ENCODE results near the gene GRIP2.
"Not testable (repeated sequence)": the region's sequence is repeated elsewhere in the genome, so short reads cannot be mapped to it uniquely, and the experiment has no call there.

GRIP2 gene

GRCh38 chr3:14520967-14521366, 19.2 kb downstream of the GRIP2 start:
- no peak for DNase-seq (ENCODE audit: low read depth in 2 of 2)

- DNase-seq (ENCODE audit: low read depth in 2 of 2): no peak
Observed at GRCh38 chr3:14520149-14520548, 20.0 kb downstream of the GRIP2 start.

DNA sequence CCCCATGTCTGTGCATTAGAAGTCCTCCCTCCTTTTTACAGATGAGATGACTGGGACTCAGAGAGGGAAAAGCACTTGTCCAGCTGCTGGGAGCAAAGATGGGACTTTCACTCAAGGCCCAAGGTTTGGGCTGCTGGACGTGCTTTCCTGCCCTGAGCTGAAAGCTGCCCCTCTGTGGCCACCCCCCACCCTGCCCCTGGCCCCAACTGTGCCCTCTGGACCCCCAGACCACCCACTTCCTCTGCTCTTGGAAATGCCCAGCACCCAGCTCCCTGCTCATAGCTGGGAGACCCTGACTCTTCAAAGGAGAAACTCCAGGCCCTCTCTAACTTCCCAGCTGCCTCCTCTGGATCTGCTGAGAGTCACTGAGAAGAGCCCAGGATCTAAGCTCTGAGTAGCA, 20.7 kb downstream of the GRIP2 start:
- DNase-seq (ENCODE audit: low read depth in 2 of 2): no peak

GRCh38 chr3:14518893-14519292, 21.2 kb downstream of the GRIP2 start:
- no peak for DNase-seq (ENCODE audit: low read depth in 2 of 2)

DNA sequence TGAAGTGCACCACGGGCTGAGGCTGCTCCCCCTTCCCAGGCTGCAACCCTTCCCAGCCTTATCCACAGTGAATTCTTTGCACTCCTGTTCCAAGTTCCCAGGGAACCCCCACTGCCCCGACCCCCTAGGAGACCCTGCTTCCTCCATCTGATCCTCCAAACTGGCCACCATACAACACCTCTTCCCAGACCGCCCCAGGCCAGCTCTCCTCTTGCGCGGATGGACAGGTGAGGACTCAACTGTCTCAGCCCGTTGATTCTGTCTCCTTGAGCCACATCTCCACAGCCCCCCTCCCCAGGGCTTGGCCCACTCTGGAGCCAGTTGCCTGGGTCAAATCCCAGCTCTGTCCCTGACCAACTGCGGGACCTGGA, 21.7 kb downstream of the GRIP2 start:
- DNase-seq (ENCODE audit: low read depth in 2 of 2): no peak

DNA sequence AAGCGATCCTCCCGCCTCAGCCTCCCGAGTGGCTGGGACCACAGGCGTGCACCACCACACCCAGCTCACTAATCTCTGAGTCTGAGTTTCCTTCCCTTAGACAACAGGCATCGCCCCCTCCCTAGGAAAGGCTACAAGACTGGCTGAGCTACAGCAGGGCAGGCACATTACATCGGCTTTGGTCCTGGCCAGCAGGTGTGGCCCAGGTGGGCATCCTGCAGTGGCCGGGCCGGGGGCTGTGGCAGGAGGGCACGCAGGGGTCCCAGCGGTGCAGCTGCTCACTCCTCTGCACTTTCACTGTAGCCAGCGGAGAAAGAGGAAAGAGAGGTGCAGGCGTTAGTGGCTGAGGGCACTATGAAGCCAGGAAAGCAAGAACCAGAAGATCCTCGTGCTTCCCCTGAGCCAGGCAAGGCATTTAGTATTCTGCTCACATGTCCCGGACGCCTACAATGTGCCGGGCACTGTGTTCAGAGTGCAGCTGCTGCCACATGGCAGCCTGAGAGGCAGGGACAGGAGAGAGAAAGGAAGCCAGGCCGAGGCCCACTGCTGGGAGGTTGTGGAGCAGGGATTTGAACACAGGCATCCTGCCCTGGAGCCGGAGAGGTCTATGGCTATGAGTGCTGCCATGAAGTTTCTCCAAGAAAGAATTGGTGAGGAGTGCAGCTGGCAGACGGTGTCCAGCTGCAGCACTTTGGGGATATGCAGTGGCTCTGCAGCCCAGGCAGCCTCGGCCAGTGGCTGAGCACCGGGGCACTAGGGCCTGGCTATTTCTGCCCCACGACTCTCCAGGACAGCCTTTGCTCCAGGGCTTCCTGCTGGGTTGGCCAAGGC, 22.3 kb downstream of the GRIP2 start:
- no peak for DNase-seq (ENCODE audit: low read depth in 2 of 2)

GRCh38 chr3:14516738-14517345, 23.3 kb downstream of the GRIP2 start:
- no peak for DNase-seq (ENCODE audit: low read depth in 2 of 2)

DNA sequence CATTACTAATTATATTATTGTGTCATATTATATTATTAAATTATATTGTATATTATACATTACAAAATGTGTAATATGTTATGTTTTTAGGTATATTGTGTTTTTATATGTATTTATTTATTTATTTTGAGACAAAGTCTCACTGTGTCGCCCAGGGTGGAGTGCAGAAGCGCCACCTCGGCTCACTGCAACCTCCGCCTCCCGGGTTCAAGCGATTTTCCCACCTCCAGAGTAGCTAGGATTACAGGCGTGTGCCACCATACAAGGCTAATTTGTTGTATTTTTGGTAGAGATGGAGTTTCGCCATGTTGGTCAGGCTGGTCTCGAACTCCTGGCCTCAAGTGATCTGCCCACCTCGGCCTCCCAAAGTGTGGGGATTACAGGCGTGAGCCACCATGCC, 24.6 kb downstream of the GRIP2 start:
- not testable (repeated sequence) for DNase-seq (ENCODE audit: low read depth in 2 of 2)

- DNase-seq (ENCODE audit: low read depth in 2 of 2): no peak
Observed at GRCh38 chr3:14514323-14514720, 25.8 kb downstream of the GRIP2 start.

- DNase-seq (ENCODE audit: low read depth in 2 of 2): no peak
Observed at GRCh38 chr3:14513566-14514322, 26.4 kb downstream of the GRIP2 start.

DNA sequence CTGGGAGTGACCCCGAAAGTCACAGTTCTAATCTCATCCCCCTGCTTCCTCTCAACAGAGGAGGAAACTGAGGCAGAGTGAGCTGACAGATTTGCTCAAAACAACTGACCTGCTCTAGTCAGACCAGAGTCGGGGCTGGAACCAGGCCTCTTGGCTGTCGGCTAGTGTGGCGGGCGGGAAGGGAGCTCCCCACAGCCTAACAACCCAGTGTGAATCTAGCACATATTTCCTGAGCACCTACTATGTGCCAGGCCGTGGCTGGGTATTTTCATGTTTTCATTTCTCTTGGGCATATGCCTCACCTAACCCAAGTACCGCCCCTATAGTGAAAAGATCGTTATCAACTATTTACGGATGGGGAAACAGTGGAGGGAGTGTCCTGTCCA, 27.2 kb downstream of the GRIP2 start:
- DNase-seq (ENCODE audit: low read depth in 2 of 2): no peak

DNA sequence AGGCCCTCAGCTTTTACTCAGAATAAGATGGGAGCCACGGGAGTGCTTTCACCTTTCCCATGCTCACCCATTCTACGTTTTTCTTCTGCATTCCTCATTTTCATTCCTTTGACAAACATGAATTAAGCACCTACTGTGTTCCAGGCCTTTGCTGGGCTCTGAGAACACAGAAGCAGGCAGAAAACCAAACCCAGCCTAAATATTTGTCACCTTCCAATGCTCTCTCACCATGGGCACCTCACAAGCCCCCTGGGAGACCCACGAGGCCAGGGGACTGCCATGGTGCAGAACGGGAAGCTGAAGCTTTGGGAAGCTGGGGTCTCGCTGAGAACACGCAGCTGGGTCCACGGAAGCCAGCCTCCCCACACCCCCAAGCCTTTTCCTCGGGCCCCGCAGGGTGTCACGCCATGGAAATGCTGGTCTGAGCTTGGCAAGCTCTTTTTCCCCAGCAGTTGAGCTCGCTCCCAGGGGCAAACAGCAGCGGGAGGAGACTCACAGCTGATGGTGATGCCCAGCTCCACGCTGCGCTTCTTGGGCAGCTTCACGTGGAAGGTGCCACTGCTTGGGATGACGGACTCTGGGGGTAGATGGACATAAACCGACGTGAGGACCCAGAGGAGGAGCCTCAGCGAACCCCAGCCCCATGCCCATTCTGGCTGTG, 27.7 kb downstream of the GRIP2 start:
- DNase-seq (ENCODE audit: low read depth in 2 of 2): no peak

DNA sequence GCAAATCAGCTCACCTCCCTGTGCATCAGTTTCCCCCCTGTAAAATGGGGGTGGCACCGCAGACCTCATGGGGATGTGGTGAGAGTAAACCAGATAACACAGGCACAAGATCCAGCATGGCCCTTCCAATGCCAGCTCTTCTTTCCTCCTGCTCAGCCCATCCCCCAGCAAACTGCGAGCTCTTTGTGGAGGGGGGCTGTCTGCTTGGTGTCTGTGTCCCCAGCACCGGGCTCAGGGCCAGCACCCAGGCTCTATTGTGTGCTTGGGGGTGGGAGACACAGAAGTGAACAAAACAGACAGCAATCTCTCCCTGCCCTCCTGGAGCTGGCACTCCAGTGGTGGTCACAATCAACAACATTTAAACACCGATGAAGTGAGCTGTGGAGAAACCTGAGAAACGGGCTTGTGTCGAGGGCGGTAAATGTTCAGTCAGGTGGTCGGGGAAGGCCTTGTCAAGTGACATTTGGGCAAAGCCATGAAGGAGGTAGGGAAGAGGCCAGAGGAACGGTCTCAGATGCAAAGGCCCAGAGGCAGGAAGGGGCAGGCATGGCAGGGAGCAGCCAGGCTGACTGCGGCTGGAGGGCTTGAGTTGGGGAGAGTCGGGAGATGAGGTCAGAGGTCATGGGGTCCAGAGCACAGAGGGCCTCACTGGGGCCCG, 28.4 kb downstream of the GRIP2 start:
- no peak for DNase-seq (ENCODE audit: low read depth in 2 of 2)

GRCh38 chr3:14510838-14511622, 29.1 kb downstream of the GRIP2 start:
- no peak for DNase-seq (ENCODE audit: low read depth in 2 of 2)

GRCh38 chr3:14509796-14510100, 30.4 kb downstream of the GRIP2 start:
- DNase-seq (ENCODE audit: low read depth in 2 of 2): no peak

- DNase-seq (ENCODE audit: low read depth in 2 of 2): peak; percentile 61 to 75
Observed at GRCh38 chr3:14508966-14509795, 31.0 kb downstream of the GRIP2 start.

- DNase-seq (ENCODE audit: low read depth in 2 of 2): no peak
Observed at GRCh38 chr3:14508505-14508819, 31.7 kb downstream of the GRIP2 start.

GRCh38 chr3:14507757-14508504, 32.2 kb downstream of the GRIP2 start:
- no peak for DNase-seq (ENCODE audit: low read depth in 2 of 2)

DNA sequence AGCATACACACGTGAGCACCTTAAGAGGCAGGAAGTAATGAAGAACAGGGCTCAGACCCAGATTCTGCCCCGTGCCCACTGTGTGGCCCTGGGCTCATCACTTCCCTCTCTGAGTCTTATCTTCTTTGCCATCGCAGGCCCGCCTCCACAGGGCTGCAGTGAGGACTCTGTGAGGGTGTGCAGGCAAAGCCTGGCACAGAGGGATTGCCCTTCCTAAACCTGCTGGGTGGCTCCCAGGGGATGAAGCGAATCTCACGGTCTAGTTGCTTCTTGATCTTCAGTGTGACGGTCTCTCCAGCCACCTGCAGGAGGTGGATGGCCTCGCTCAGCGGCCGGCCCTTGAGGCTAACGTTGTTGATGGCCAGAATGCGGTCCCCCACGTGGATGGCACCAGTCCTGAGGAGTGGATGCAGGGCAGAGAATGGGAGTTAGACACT, 32.8 kb downstream of the GRIP2 start:
- no peak for DNase-seq (ENCODE audit: low read depth in 2 of 2)
